Cardiac muscle cell (in vitro differentiated cells and primary cell): ENCODE measurements around the gene KRT2. TPM values are rescaled to one million over a fixed set of nuclear protein-coding genes. Genes with fewer than 3 reads are reported as not detected.

Experiments
- DNase-seq, 2 donors: peaks; one replicate each; pipeline versions ENCODE4 v3.0.0 to v3.0.0-alpha.2; 2010 to 2017; ENCODE audit warnings: low read depth in 1 of 2, low spot score in 1 of 2
- H3K27ac ChIP-seq: fragments of 200-600 bp; sonication (generic); 2 replicates; pipeline ENCODE4 v1.5.1; 2016
- H3K27me3 ChIP-seq: fragments of 200-600 bp; sonication (generic); 2 replicates; pipeline ENCODE4 v1.6.0; 2016; ENCODE audit warnings: control low read depth
- H3K36me3 ChIP-seq: fragments of 200-600 bp; sonication (generic); 2 replicates; pipeline ENCODE4 v1.5.1; 2016; ENCODE audit warnings: control low read depth
- H3K4me1 ChIP-seq: fragments of 200-600 bp; sonication (generic); 2 replicates; pipeline ENCODE4 v1.8.1; 2017; ENCODE audit warnings: low read depth, mild to moderate bottlenecking, mixed run types
- H3K4me3 ChIP-seq: fragments of 200-600 bp; sonication (generic); 2 replicates; pipeline ENCODE4 v1.5.1; 2016; ENCODE audit warnings: mild to moderate bottlenecking
- H3K9me3 ChIP-seq: fragments of 200-600 bp; sonication (generic); 2 replicates; pipeline ENCODE4 v1.5.1; 2017; ENCODE audit warnings: low read depth, mild to moderate bottlenecking, control low read depth
- CTCF ChIP-seq: IDR thresholded peaks from 2 replicates; pipeline ENCODE4 v1.5.1; 2012; ENCODE audit warnings: low read depth, mild to moderate bottlenecking, low read length
- polyA plus RNA-seq: library from polyadenylated mRNA; unstranded; fragments of >200 nt; fragmentation: Nextera tagmentation; extraction: Ambion mirVana; gene quantifications from 2 replicates; pipeline ENCODE4 v1.2.1, GENCODE V29; 2016
- total RNA-seq: library from RNA; depleted of rRNA; stranded (reverse); fragments of >200 nt; gene quantifications from 2 replicates; pipeline ENCODE4 v1.2.3, GENCODE V29; 2016

Gene KRT2
- total and polyA plus RNA-seq, 2 experiments from 2014 or later: not detected

GRCh38 chr12:52636592-52637258 is 15.3 kb downstream of the KRT2 start:
- DNase-seq: no peak
- no peak for TF ChIP-seq CTCF
- Histone ChIP-seq H3K27me3 (peaks cover 18% of the 10 kb centered on the region), H3K4me1 (peaks cover 7% of the 10 kb centered on the region), H3K4me3 (no peak overlapping the region), H3K9me3 (no peaks in the 10 kb centered on the region), H3K27ac (no peak overlapping the region), H3K36me3 (no peaks in the 10 kb centered on the region)

- H3K27me3 ChIP-seq: peaks cover 13% of the 10 kb centered on the region
- no peaks in the 10 kb centered on the region for H3K36me3 ChIP-seq
- peaks cover 7% of the 10 kb centered on the region for H3K4me1 ChIP-seq
- DNase-seq: no peak
- no peak for TF ChIP-seq CTCF
- H3K4me3 ChIP-seq: no peak overlapping the region
- no peaks in the 10 kb centered on the region for H3K9me3 ChIP-seq
- H3K27ac ChIP-seq: no peak overlapping the region
Measured at GRCh38 chr12:52636189-52636588, 15.8 kb downstream of the KRT2 start.

- no peaks in the 10 kb centered on the region for H3K36me3 ChIP-seq
- no peak for TF ChIP-seq CTCF
- H3K27ac ChIP-seq: no peak overlapping the region
- peaks cover 7% of the 10 kb centered on the region for H3K4me1 ChIP-seq
- no peak overlapping the region for H3K4me3 ChIP-seq
- H3K9me3 ChIP-seq: no peaks in the 10 kb centered on the region
- peaks cover 10% of the 10 kb centered on the region for H3K27me3 ChIP-seq
- DNase-seq: no peak
Measured at GRCh38 chr12:52634266-52635056, 17.6 kb downstream of the KRT2 start.

- TF ChIP-seq CTCF: no peak
- no peaks in the 10 kb centered on the region for H3K9me3 ChIP-seq
- H3K36me3 ChIP-seq: no peaks in the 10 kb centered on the region
- peaks cover 7% of the 10 kb centered on the region for H3K4me1 ChIP-seq
- no peak overlapping the region for H3K27ac ChIP-seq
- no peak overlapping the region for H3K4me3 ChIP-seq
- H3K27me3 ChIP-seq: peaks cover 8% of the 10 kb centered on the region
- DNase-seq: no peak
Measured at GRCh38 chr12:52633383-52633782, 18.6 kb downstream of the KRT2 start.

GRCh38 chr12:52632656-52633055 is 19.4 kb downstream of the KRT2 start:
- Histone ChIP-seq H3K9me3 (no peaks in the 10 kb centered on the region), H3K4me3 (no peak overlapping the region), H3K27ac (no peak overlapping the region), H3K4me1 (peaks cover 7% of the 10 kb centered on the region), H3K27me3 (peaks cover 11% of the 10 kb centered on the region), H3K36me3 (no peaks in the 10 kb centered on the region)
- no peak for TF ChIP-seq CTCF
- no peak for DNase-seq
